ENCODE measurements around the gene ICAM3. TPM values are rescaled to one million over a fixed set of nuclear protein-coding genes. Genes with fewer than 3 reads are reported as not detected.
A peak's percentile ranks its signal among the peaks of the same experiment; 100 is the strongest.
"Not testable (repeated sequence)": the region's sequence is repeated elsewhere in the genome, so short reads cannot be mapped to it uniquely, and the experiment has no call there.

The ICAM3 gene
- total RNA-seq, 2 donors from 2014 or later = 2.1 to 5.9 TPM

- no peaks in the 10 kb centered on the region for H3K27me3 ChIP-seq
- ATAC-seq (no peak), DNase-seq (no peak)
- TF ChIP-seq CTCF (IDR thresholded peaks at IDR 0.05) = no peak
- TF ChIP-seq POLR2A (IDR thresholded peaks at IDR 0.05) = no peak
- intact Hi-C loops (cut with DNase I) = no loop called here
- H3K9me3 ChIP-seq = no peaks in the 10 kb centered on the region
- peaks cover 4% of the 10 kb centered on the region for H3K4me1 ChIP-seq
- WGBS, 2 donors = 67 to 84% methylated on average over 5 of the region's 5 CpGs
- H3K36me3 ChIP-seq (replicated peaks in 1 of 2; ENCODE audit: insufficient read depth in 1 of 2, low read depth in 2 of 2) = no peaks in the 10 kb centered on the region
- H3K27ac ChIP-seq = no peak overlapping the region
- H3K4me3 ChIP-seq = no peak overlapping the region
Observed at GRCh38 chr19:10339977-10340376, 553 bp upstream of the ICAM3 start.

GRCh38 chr19:10338940-10339339 is 484 bp downstream of the ICAM3 start:
- Histone ChIP-seq H3K4me3 (no peak overlapping the region), H3K4me1 (peaks cover 12% of the 10 kb centered on the region), H3K27ac (no peak overlapping the region), H3K9me3 (no peaks in the 10 kb centered on the region), H3K27me3 (no peaks in the 10 kb centered on the region), H3K36me3 (replicated peaks in 1 of 2; ENCODE audit: insufficient read depth in 1 of 2, low read depth in 2 of 2) (no peaks in the 10 kb centered on the region)
- ATAC-seq (no peak), DNase-seq (no peak)
- TF ChIP-seq POLR2A (IDR thresholded peaks at IDR 0.05) = no peak
- TF ChIP-seq CTCF (IDR thresholded peaks at IDR 0.05) = no peak
- intact Hi-C loops (cut with DNase I) = no loop called here
- WGBS, 2 donors = 65 to 75% methylated on average over 6 of the region's 6 CpGs

GRCh38 chr19:10336725-10337124 is 2.7 kb downstream of the ICAM3 start:
- H3K4me1 ChIP-seq = peaks cover 27% of the 10 kb centered on the region
- DNase-seq; intact Hi-C loops (cut with DNase I); H3K9me3 ChIP-seq; ATAC-seq; H3K27me3 ChIP-seq; H3K27ac ChIP-seq; H3K4me3 ChIP-seq; H3K36me3 ChIP-seq (replicated peaks in 1 of 2; ENCODE audit: insufficient read depth in 1 of 2, low read depth in 2 of 2): not testable (repeated sequence)
- WGBS, 2 donors = 87 to 92% methylated on average over 8 to 9 of the region's 9 CpGs

GRCh38 chr19:10335352-10335985 is 4.0 kb downstream of the ICAM3 start:
- H3K27ac ChIP-seq = peak overlapping the region in 3 of 4 donors; percentile 65 to 91 (median 90)
- ATAC-seq = no peak
- intact Hi-C loops (cut with DNase I) = no loop called here
- no peak for TF ChIP-seq CTCF (IDR thresholded peaks at IDR 0.05)
- no peak for TF ChIP-seq POLR2A (IDR thresholded peaks at IDR 0.05)
- peaks cover 29% of the 10 kb centered on the region for H3K4me1 ChIP-seq
- DNase-seq = no peak
- H3K36me3 ChIP-seq (replicated peaks in 1 of 2; ENCODE audit: insufficient read depth in 1 of 2, low read depth in 2 of 2) = peaks cover 0 to under 1% of the 10 kb centered on the region in 2 donors
- 51 to 70% methylated on average over 6 to 24 of the region's 26 CpGs for WGBS, 2 donors
- no peaks in the 10 kb centered on the region for H3K27me3 ChIP-seq
- H3K9me3 ChIP-seq = no peaks in the 10 kb centered on the region
- H3K4me3 ChIP-seq = no peak overlapping the region

GRCh38 chr19:10334588-10335351 is 4.7 kb downstream of the ICAM3 start:
- Histone ChIP-seq H3K27ac (peak overlapping the region; percentile 65 to 91 (median 86)), H3K4me3 (peak overlapping the region; percentile 30 to 35), H3K36me3 (replicated peaks in 1 of 2; ENCODE audit: insufficient read depth in 1 of 2, low read depth in 2 of 2) (peaks cover 0 to 8% of the 10 kb centered on the region in 2 donors), H3K9me3 (no peaks in the 10 kb centered on the region), H3K4me1 (peaks cover 29% of the 10 kb centered on the region), H3K27me3 (no peaks in the 10 kb centered on the region)
- peak; percentile 84 for ATAC-seq
- intact Hi-C loops (cut with DNase I) = no loop called here
- DNase-seq = peak; percentile 98
- TF ChIP-seq CTCF (IDR thresholded peaks at IDR 0.05) (peak in 2 of 7 experiments; percentile 1 to 15), POLR2A (IDR thresholded peaks at IDR 0.05) (peak; percentile 50 to 84 (median 81))
- 12 to 32% methylated on average over 17 to 59 of the region's 59 CpGs for WGBS, 2 donors
